T-helper 2 cell (primary cell): Measurements from ENCODE around the gene SCGB1A1.

Experiments
- DNase-seq, 5 experiments: peaks; one replicate each; pipeline versions ENCODE4 v3.0.0 to v3.0.0-alpha.2; 2012 to 2022

SCGB1A1 gene

DNA sequence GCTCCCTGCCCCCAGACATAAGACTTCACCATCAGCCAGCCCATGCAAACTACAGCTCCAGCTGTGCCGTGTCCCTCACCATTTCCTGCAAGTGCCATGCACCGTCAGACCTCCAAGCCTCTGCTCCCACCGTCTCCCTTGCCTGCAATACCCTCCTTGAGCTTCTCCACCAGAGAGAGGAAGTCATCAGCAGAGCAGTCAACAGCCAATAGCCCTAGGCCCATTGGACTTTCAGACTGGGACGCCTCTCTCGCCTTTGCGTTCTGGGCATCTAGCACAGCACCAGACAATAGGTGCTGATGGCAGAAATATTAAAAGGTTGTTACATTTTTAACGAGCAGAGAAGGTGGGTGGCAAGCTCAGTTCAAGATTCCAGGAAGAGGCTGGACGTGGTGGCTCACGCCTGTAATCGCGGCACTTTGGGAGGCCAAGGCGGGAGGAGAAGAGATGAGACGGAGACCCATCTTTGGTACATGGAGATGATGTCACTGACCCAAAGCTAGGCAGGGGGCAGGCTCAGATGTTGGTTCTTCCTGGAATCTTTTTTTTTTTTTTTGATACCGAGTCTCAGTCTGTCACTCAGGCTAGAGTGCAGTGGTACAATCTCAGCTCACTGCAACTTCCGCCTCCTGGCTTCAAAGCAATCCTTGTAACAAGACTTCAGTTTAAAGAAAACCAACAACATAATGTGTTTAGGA lies 31.9 kb downstream of the SCGB1A1 start:
- no peak for DNase-seq

DNA sequence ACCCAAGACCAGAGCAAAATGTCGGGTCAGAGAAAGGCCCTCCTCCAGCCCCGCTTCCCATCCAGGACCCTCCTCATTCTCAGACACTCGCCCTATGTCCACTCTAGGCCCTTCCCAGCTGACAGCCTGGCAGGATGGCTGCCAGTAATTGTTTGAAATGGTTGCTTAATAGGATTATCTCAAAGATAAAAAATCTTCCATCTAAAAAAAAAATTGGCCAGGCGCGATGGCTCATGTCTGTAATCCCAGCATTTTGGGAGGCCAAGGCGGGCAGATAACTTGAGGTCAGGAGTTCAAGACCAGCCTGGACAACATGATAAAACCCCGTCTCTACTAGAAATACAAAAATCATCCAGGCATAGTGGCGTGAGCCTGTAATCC lies 32.4 kb downstream of the SCGB1A1 start:
- DNase-seq: no peak

DNA sequence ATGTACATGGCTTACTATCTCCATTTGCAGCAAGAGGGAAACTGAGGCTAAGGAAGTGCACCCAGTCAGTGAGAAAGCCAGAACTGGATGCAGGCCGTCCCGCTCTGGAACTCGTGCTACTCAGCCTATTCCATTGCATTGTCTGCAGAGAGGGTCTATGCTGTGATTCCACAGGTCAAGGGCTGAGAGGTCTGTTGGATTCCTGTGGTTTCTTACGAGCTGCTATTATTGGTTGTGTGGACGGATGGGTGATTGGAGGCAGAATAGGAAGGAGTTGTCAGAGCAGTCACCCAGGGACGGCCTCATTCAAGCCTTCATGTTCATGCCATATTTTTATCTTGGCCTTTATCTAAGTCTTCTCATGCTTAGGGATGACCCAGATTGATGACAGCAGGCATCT lies 33.4 kb downstream of the SCGB1A1 start:
- no peak for DNase-seq

DNA sequence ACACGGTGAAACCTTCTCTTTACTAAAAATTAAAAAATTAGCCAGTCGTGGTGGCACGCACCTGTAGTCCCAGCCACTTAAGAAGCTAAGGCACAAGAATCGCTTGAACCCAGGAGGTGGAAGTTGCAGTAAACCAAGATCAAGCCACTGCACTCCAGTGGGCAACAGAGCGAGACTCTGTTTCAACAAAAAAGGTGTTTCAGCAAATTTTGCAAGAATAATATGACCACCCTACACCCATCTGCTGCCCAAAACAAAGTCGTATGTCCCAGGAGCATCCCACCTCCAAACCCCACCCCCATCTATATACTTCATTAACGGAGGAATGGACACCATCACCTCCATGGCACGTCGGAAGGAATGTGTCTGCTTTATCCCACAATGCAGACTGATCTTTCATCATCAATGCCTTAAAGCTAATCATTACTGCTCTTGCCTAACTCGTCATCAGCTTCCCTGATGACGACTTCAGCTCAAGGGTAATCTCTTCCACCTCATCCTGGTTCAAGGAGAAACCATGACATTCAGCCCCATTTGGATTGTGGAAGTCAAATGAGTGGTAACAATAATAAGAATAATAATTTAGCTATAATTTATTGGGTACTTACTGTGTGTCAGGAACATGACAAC lies 34.1 kb downstream of the SCGB1A1 start:
- no peak for DNase-seq

DNA sequence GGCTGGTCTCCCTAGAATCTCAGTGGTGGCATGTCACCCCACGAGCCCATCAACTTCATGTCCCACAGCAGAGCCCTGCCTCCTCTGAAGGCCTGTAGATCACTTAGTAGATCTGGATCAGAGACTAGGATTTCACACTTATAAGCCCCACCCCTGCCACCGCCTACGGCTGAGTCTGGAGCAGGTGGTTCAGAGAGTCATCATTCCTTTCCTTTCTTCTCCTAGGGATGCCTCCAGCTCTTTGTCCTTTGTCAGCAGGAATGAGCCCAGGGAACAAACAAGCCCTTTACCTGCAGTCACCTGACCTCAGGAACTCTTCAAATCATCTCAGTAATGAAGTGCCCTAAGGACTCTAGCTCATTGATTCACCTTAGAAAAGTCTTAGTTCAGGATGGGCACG lies 37.8 kb downstream of the SCGB1A1 start:
- DNase-seq: no peak

DNA sequence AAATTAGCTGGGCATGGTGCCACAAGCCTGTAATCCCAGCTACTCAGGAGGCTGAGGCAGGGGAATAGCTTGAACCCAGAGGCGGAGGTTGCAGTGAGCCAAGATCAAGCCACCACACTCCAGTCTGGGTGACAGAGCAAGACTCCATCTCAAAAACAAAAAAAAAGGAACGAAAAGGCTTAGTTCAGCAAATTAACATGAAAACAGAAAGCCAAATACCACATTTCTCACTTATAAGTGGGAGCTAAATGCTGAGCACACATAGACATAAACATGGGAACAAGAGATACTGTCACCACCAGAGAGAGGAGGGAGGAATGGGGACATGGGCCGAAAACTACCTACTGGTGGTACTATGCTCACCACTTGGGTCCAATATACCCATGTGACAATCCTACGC lies 38.6 kb downstream of the SCGB1A1 start:
- DNase-seq: no peak

DNA sequence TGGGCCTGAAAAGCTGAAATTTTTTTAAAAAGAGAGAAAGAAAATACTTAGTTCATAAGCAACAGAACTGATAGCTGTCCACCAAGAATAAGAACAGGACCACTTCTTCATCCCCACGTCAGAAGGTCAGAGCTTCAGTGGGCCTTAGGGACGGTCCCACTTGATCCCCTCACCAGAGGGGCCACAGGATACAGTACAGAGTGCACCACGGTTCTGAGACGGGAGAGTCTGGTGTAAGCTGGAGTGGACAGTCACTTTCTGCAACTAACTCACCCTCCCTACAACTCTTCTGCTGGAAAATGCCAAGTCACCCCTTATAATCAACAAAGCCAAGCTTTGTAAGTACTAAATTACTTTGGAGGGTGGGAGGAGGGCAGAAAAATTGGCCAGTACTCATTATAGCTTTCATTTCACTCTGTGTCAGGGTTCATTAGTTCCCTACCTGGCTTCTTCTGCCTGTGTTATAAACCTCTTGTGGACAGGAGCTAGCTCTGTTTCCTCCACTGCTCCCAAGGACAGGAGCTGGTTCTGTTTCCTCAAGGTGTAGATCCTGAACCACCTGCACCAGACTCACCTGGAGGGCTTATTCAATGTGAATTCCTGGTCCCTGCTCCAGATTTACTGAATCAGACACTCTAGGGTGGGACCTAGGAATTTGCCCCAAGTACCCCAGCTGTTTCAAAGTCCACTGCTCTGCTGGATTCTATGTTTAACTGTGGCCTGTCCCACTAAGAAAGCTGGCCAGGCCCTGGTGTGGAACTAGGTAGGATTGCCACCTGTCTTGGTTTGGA lies 39.6 kb downstream of the SCGB1A1 start:
- DNase-seq: no peak

DNA sequence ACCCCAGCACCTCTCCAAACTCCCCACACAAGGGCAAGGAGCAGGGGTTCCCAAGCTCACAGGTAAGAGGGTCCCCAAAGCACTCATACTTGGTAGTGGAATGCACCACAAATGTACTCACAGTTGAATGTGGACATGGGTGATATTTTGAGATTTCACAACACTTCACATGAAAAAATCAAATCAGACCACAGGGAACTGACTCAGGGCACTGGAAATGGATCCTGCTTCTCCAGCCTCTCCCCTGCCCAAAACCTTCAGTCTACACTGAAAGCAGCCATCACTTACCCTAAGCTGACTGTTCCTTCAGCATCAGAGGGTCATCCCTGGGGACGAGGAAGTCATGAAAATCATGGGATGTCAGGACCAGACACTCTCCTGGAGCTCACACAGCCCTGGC lies 40.2 kb downstream of the SCGB1A1 start:
- DNase-seq: no peak

DNA sequence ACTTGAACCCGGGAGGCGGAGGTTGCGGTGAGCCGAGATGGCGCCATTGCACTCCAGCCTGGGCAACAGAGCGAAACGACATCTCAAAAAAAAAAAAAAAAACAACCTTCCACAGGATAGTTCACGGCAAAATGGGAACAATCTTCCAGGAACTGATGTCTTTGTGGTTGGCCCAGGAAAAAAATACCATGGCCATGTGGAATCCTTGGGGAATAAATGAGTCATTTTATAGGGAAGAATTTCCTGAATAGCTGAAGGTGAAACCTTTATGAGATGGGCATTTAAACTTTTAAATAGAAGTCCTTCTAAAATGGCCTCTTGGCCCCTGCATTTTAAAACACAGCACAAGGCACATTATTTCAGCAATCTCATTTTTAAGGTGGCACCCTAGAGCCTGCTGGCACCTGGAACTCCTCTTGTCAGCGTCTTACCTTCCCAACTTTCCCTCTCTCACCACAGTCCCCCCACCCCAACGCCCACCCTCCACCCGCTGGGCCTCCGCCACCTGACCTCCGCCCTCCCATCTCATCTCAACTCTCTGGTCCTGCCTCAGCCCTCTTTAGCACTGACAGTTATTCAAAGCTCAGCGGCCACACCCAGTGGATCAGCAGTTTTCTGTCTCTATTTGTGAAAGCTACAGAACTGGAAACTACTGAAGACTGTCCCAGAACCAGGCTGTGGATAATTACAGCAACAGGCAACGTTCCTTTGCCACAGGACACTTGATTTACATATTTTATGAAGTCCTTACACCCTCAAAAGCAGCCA lies 43.1 kb downstream of the SCGB1A1 start:
- no peak for DNase-seq

DNA sequence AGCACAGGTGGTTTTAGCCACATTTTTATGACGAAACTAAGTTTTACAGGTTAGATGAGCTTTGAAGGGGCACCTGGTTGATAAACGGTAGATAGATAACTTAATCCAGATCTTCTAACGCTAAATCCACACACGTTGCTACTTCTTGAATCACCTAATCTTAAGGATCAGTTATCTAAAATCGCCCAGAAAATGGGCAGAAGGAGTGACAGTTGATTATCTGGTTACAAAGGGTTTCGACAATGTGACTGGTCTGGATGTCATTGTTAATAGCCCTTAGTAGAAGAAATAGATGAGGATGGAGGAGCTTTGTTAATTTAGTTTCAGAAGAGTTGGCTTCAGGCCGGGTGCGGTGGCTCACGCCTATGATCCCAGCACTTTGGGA lies 43.7 kb downstream of the SCGB1A1 start:
- no peak for DNase-seq

DNA sequence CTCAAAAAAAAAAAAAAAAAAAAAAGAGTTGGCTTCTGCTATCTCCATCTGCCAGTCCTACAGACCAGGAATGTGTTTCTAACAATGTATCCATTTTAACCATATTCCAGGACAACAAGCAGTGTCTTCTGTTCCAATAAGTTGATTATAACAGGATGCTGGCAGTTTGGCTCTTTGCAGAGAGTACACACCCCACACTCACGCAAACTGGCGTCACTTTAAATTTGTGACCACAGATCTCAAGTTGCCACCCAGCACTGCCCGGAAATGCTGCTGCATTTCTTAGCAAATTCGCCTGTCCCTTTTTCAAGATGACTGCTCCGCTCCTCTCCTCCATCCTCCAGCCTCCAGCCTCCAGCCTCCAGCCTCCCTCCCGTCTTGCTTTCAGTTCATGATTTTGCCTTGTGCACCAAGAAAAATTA lies 44.3 kb downstream of the SCGB1A1 start:
- DNase-seq: peak in 1 of 5 experiments; percentile 64

DNA sequence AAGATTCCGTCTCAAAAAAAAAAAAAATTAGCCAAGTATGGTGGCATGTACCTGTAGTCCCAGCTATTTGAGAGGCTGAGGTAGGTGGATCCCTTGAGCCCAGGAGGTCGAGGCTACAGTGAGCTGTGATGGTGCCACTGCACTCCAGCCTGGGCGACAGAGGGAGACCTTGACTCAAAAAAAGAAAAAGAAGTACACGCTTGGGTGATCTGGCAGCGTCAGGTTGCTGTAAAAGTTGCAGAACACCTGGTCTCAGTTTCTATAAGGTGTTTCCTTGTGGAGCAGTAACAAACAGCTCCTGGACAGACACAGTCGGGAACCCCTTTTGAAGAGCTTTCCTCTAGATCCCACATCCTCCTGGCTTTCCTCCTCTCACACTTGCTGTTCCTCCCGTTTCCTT lies 45.8 kb downstream of the SCGB1A1 start:
- no peak for DNase-seq

DNA sequence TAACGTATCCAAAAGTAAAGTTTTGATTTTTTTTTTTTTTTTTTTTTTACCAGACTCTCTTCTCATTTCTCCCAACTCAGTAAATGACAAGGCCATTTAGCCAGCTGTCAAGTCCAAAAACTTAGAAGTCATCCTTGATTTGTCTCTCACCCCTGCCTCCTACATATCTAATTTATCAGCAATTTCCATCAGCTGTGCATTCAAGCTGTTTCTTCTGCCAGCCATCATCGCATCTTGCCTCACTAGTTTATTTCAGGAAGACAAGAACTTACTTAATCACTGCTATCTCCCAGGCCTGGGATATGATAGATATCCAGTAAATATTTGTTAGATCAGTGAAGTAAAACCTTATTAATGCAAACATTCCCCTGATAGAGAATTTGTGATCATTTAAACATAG lies 47.6 kb downstream of the SCGB1A1 start:
- no peak for DNase-seq

DNA sequence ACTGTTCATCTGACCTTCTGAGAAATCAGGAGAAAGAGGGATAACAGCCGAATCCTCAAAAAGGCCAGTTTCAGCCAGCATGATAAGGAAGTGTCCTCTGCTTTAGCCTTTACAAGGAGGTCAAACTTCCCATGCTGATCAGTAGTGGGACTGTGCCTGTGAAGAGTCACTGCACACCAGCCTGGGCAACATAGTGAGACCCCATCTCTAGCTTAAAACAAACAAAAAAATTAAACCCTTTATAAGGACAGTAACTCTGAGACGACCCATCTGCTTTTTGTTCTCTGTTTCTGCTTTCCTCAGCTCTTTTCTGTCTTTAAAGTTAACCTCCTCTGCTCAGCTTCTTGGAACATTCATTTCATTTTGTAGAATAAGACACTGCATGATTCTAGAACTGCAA lies 49.7 kb downstream of the SCGB1A1 start:
- no peak for DNase-seq

DNA sequence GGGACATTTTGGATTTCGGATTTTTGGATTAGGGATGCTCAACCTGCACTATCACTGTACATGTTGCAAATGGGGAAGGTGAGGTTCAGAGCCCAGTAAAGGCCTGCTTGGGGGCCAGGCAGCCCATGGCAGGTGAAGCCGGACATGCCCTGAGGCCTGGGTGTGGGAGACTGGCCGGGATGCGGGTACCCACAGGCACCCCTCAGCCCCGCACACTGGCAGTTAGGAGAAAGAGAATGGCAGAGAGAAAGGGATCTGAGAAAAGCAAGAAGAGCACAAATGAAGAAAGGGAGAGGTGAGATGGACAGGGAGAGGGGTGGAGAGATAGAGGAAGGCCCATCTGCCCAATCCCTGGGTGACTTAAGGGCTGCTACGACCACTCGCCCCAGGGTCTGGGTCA lies 52.8 kb downstream of the SCGB1A1 start:
- no peak for DNase-seq

DNA sequence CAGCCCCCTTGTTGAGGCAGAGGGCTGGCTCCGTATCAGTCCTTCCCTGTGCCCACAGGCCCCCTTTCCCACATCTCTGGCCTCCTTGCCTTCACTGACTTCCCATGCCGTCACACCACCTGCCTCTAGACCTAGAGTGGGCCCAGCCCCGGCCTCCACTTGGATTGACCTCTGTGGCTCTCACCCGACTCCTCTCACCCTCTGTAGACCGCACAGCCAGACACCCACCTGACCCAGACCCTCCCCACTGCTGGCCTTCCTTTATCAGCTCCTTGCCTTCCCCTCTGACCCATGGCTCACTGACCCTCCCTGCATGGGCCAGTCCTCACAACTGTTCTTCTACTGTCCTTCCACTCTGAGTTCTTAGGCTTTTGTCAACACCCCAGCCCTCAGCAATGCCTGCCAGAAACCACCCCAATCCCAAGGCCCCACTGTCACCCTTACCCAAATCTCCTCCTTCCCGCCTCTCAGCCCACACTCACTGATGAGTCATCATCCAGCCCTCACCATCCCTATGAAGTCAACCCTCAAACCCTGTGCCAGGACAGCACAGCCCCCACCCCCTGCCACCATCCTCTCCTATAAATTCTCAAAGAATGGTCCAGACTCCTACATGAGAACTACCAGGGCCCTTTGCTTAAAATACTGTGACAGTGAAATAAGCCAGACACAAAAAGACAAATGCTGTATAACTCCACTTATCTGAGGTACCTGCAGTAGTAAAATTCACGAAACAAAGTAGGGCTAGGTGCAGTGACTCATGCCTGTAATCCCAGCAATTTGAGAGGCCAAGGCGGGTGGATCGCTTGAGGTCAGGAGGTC lies 53.4 kb downstream of the SCGB1A1 start:
- DNase-seq: no peak
